HuH-7 (cell line): Measurements from ENCODE around the gene RHBDF1.
"Not testable (repeated sequence)": the region's sequence is repeated elsewhere in the genome, so short reads cannot be mapped to it uniquely, and the experiment has no call there.

ENCODE experiments used
- DNase-seq: peaks from one replicate; pipeline ENCODE4 v3.0.0; 2011; ENCODE audit warnings: low spot score

RHBDF1 gene

GRCh38 chr16:59440-60059, 12.9 kb downstream of the RHBDF1 start:
- DNase-seq, result no peak

DNA sequence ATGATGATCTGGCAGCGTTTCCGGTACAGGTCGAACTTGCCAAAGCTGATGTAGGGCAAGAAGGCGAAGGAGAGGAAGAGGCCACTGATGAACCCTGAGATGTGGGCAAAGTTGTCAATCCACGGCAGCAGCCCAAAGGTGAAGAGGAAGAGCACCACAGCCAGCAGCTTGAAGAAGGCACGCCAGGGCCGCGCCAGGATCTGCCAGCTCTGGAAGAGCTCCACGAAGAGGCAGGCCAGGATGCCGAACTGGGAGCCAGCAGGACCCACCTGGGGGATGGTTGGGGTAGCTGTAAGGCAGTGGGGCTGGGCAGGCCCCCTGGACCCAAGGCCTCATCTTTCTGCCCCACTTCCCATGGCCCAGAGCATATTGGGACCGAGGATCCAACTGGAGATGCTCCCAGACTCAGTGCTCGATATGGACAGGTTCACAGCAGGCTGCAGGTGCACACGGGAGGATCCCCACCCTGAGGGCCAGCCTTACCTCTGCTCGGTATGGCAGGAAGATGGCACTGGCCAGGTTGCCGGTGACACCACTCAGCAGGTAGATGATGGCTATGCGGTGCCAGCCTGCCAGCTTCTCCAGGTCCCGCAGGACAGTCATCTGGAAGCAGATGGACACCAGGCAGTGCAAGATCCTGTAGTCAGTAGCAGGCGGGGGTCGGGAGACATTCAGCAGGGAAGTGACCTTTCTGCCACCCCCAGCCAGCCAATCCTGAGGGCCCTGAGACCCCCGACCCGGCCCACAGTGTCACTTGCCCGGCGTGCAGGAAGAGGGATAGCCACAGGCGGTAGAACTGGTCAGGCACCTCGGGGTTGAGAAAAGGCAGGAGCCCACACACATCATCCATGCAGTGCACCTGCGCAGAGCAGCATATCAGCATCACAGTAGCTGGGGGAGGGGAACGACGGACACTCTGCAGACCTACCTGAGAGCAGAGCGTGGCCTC, 13.7 kb downstream of the RHBDF1 start:
- no peak for DNase-seq

- no peak for DNase-seq
Observed at GRCh38 chr16:57711-58110, 14.7 kb downstream of the RHBDF1 start.

DNA sequence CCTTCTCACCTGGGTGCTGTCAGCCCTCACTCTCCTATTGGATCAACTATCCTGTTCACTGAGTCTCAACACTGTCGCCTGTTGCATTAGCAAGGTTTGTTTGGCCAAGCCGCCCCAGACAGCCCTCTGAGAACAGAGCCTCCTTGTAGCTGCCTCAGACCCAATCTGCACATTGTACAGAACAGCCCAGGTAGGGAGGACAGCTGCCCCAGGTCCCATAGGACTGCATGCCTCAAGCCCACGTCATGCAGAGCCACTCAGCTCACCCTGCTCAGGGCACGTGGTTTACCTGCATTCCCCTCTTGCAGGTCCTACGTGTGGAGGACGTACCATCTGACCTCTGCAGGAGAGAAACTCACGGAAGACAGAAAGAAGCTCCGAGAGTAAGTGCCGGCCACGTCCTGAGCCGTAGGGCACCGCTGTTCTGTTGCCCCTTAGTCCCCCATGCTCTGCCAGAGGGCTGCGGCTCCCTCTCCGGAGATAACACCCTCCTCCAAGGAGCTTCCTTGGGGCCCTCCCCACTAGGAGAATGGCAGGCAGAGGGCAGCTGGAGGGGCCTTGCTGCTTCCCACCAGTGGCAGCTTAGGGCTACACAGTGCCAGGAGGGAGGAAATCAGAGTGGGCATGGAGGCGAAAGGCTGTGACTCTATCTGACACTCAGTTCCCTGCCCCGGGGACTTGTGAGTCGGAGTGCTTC, 16.1 kb downstream of the RHBDF1 start:
- no peak for DNase-seq

DNA sequence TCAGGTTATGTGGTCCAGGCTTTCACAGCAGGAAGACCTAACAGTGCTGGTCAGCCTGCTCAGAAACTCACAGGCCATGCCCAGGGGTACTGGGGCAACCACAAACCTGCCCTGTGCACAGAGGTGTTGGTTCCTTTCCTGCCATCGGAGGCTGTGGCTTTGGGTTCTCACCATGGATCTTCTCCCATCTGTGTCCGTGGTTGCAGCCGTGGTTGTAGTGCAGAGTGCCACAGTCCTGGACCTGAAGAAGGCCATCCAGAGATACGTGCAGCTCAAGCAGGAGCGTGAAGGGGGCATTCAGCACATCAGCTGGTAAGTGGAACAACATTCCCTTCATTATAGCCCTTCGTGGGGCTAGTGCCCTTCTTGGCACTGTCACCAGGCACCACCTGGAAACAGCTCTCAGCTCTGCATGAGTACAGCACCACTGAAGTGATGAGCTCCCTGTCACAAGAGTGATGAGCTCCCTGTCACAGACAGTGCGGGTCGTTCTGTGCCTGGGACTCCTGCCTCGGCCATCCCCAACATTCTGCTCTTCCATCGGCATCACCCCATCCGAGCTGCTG, 16.8 kb downstream of the RHBDF1 start:
- no peak for DNase-seq

DNA sequence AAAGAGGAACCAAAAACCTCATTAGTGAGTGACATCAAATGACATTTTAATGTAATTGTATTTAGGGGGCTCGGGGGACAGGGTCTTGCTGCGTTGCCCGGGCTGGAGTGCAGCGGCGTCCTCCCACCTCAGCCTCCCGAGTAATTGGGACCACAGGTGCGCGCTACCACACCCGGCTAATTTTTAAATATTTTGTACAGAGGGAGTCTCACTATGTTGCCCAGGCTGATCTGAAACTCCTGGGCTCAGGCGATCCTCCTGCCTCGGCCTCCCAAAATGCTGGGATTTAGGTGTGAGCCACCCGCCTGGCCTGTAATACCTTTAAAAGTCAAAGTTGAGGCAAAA, 18.2 kb downstream of the RHBDF1 start:
- DNase-seq, result no peak

DNA sequence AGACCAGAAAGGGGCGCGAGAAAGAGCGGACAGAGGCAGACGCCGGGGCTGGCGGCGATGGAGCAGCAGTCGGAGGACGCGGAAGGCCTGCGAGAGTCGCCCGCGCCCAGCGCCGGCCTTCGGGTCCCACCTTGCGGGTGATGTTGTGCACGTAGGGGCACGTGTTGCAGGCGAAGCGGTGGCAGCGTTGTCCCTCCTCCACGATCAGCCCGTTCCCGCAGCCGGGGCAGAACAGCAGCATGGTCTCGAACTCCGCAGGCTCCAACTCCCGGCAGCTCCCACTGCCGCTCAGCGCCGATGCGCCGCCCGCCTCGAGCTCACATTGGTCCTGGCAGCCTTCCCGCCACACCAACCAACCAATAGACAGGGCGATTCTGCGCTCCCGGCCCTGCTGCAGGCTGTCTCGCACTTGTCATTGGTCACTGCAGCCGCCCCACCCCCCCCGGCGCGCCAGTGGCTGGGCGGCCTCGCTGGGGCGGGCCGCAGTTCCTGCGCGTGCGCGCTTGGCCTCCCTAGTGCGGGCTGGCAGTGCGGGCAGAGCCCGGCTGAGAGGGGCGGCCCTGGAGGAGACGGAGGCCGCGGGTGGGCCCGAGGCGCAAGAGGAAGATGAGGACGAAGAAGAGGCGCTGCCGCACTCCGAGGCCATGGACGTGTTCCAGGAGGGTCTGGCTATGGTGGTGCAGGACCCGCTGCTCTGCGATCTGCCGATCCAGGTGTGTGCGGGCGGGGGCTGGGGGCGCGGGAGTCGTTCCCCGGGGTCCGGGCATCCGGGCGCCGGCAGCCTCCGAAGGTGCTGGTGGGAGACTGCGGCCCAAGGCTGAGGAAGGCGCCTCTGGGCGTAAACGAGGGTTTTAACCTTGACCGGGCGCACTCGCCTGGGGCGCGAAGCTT, 18.8 kb downstream of the RHBDF1 start, which contains the start of the genes POLR3K and SNRNP25:
Gene POLR3K, minus strand, starts transcription at position 263 of the 891 bp plus-strand sequence. Its CDS starts 22 bp downstream, at position 241.
Gene SNRNP25, plus strand, starts transcription at position 483 of the 891 bp plus-strand sequence. Its CDS starts 189 bp downstream, at position 672.
- peak; percentile 92 for DNase-seq

DNA sequence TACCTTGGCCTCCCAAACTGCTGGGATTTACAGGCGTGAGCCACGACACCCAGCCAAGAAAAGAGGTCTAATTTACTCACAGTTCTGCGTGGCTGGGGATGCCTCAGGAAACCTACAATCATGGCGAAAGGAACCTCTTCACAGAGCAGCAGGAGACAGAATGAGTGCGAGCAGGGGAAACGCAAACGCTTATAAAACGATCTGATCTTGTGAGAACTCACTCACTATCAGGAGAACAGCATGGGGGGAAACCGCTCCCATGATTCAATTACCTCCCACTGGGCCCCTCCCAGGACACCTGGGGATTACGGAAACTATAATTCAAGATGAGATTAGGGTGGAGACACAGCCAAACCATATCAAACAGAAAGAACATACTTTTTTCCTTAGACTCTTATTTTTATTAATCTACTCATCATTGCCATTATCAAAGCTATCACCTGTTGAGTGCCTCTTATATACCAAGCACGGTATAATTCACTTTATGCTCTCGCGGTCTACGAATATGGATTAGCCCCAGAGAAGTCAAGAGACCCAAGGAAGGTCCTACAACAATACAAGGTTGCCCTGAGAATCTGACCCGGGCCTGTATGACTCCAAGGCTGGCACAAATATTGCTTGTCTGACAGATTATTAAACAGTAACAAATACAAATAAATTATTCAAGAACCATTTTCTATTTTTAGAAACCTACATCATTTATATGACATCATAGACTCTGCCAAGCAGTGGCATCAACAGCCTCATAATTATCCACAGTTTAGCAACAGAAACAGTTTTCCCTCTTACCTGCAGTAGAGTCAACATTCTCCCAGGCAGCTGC, 21.5 kb downstream of the RHBDF1 start:
- no peak for DNase-seq

GRCh38 chr16:47234-47633, 25.2 kb downstream of the RHBDF1 start:
- DNase-seq, result no peak

DNA sequence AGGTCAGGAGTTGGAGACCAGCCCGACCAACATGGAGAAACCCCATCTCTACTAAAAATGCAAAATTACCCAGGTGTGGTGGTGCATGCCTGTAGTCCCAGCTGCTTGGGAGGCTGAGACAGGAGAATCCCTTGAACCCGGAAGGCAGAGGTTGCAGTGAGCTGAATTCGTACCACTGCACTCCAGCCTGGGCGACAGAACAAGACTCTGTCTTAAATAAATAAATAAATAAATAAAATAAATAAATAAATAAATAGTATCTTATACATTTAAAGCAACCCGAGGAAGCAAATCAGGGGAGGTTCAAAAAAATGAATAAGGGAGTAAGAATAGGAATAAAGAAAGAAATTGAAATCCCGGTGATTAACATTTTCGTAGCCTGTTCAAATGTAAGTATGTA, 25.9 kb downstream of the RHBDF1 start:
- DNase-seq, result not testable (repeated sequence)

GRCh38 chr16:45454-45853, 27.0 kb downstream of the RHBDF1 start:
- peak; percentile 28 for DNase-seq

GRCh38 chr16:44655-45054, 27.8 kb downstream of the RHBDF1 start:
- no peak for DNase-seq

GRCh38 chr16:43294-43693, 29.1 kb downstream of the RHBDF1 start:
- no peak for DNase-seq

DNA sequence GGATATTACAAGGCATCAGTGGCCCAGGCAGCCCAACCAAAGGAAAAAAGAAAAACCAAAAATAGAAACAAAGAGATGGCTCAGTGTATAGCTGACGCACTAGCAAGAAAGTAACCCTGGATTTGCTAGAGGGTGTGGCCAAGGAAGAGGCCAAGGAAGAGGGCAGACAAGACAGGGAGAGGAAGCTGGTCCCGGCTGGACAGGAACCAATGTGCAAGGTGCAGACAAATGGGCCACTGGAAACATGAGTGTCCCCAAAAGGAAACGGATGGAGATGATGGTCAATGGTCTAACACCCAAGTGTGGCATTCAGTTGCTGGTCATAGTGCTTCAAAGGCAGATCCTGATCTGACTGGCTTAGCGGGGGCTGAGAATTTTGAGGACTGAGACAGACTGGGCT, 29.7 kb downstream of the RHBDF1 start:
- DNase-seq, result no peak

DNA sequence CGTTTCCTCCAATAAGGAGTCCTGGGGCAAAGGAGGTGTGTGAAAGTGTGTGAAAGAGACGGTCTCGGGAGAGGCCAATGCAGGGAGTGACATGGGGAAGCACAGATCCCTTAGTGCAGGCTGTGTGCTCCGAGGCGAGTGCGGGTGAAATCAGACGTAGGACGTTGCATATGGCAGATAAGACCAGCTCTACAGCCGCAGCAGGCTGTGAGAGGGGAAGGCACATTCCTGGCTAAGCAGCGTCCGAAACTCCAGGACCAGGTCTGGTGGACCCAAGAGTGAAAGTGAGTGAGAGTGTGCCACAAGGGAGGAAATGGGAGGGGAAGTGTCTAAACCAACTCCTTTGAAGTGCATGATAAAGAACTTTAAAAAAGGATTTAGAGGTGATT, 30.4 kb downstream of the RHBDF1 start:
- no peak for DNase-seq

- DNase-seq, result no peak
Observed at GRCh38 chr16:41439-42068, 30.9 kb downstream of the RHBDF1 start.

DNA sequence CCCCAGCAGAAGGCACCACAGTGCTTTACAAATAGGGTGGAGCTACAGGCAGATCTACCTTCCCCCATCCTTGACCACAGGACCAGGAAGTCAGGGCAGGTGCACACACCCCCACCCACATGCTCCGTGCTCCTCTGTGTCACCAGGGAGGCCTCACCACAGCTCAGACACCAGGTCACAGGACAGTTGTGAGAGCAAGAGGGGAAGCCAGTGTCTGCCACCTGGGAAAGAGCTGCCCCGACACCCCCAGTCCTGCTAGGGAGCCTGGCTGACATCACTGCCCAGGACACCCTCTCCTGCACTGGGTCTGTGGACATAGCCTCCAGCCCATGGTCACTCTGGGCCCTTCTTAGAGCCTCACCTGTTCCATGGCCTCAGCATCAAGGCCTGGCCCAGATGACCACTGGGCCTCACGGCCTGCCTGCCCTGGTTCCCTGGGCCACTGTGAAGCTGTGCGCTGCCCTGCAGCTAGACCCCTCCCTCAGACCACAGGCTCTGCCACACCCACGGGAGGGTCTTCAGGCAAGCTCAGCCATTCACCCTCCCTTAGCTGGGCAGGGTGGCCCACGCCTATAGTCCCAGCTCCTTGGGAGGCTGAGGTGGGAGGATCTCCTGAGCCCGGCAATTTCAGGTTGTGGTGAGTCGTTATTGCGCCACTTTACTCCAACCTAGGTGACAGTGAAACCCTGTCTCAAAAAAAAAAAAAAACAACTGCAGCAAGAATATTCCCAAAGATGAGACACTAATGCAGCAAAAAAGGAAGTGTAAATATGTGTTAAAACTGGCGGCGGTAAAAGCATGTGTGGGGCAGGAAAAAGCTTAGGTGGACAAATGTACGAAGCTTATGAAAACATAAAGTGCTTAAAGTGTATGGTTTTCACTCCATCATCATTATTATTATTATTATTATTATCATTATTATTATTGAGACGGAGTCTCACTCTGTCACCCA, 33.2 kb downstream of the RHBDF1 start:
- DNase-seq, result no peak

- DNase-seq, result not testable (repeated sequence)
Observed at GRCh38 chr16:38206-38605, 34.2 kb downstream of the RHBDF1 start.

DNA sequence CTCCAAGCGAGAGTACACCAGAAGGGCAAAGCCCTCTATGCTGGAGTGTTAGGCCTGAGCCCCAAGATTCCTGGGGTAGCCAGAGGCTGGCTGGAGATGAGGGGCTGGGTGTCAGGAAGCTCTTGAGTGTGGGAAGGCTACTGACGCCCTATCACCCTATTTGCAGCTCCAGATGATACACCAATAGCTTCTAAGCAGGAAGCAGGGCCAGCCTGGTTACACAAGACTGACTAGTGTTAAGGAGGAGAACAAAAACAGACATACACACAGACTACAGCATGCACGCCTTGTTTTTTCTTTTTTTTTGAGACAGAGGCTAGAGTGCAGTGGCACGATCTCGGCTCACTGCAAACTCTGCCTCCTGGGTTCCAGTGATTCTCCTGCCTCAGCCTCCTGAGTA, 34.9 kb downstream of the RHBDF1 start:
- no peak for DNase-seq
